GM06990 (cell line): Measurements from ENCODE around the gene CD300LD.

ENCODE experiments used
- DNase-seq: peaks from one replicate; pipeline ENCODE4 v3.0.0-alpha.2; 2011; ENCODE audit not compliant: insufficient read length; ENCODE audit errors: extremely low read depth
- H3K27me3 ChIP-seq: replicated peaks from 2 replicates; pipeline ENCODE4 v1.6.0; 2011; ENCODE audit warnings: low read length; ENCODE audit not compliant: control insufficient read depth, insufficient read depth
- H3K36me3 ChIP-seq: 2 replicates; pipeline ENCODE4 v1.5.1; 2011; ENCODE audit warnings: low read length; ENCODE audit not compliant: control insufficient read depth, insufficient read depth
- H3K4me3 ChIP-seq: replicated peaks from 2 replicates; pipeline ENCODE4 v1.5.1; 2011; ENCODE audit warnings: low read depth, mild to moderate bottlenecking, control low read depth, low read length
- CTCF ChIP-seq: IDR thresholded peaks from 2 replicates; pipeline ENCODE4 v1.5.1; 2011; ENCODE audit warnings: low read length, control low read depth, mild to moderate bottlenecking, inconsistent platforms; ENCODE audit not compliant: insufficient read depth, poor library complexity, severe bottlenecking

Gene CD300LD

GRCh38 chr17:74591503-74591902 is 580 bp downstream of the CD300LD start:
- TF ChIP-seq CTCF = no peak
- DNase-seq = no peak

DNA sequence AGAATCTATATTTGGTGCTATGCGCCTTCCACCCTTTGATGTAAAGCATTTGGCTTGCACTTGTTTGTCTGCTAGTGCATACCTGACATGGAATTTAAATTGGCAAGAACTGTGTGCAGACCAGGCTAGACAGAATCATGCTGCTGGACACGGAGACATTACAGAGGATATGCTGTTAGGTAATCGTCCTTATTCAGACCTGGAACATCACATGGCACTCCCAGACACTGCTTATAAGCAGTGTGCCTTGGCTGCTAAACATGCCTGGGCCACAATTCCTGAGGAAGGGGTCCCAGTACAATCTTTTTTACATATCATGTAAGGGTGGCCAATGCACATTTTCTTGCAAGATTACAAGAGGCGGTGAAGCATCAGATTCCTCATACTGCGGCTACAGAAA is 6.4 kb downstream of the CD300LD start:
- TF ChIP-seq CTCF = no peak
- H3K27me3 ChIP-seq = no peaks in the 10 kb centered on the region; the same call in 1 of the 2 replicates

More at GRCh38 chr17:74591503-74591902, 580 bp downstream of the CD300LD start:
- peaks cover 1% of the 10 kb centered on the region; the same call in 1 of the 2 replicates for H3K27me3 ChIP-seq
- no peaks in the 10 kb centered on the region for H3K36me3 ChIP-seq
- no peak overlapping the region for H3K4me3 ChIP-seq

GRCh38 chr17:74584292-74585060 is 7.6 kb downstream of the CD300LD start:
- no peaks in the 10 kb centered on the region for H3K36me3 ChIP-seq
- TF ChIP-seq CTCF = no peak
- H3K27me3 ChIP-seq = no peaks in the 10 kb centered on the region; the same call in 1 of the 2 replicates
- H3K4me3 ChIP-seq = no peak overlapping the region
- no peak for DNase-seq

More for the DNA sequence above, 6.4 kb downstream of the CD300LD start:
- DNase-seq = no peak
- Histone ChIP-seq H3K36me3 (no peaks in the 10 kb centered on the region), H3K4me3 (no peak overlapping the region)

GRCh38 chr17:74582633-74583032 is 9.4 kb downstream of the CD300LD start:
- no peak overlapping the region for H3K4me3 ChIP-seq
- DNase-seq = no peak
- no peak for TF ChIP-seq CTCF
- H3K27me3 ChIP-seq = no peaks in the 10 kb centered on the region; the same call in 1 of the 2 replicates
- H3K36me3 ChIP-seq = no peaks in the 10 kb centered on the region

- H3K27me3 ChIP-seq = no peaks in the 10 kb centered on the region; the same call in 1 of the 2 replicates
- no peak for DNase-seq
- H3K4me3 ChIP-seq = no peak overlapping the region
- no peak for TF ChIP-seq CTCF
- H3K36me3 ChIP-seq = no peaks in the 10 kb centered on the region
Measured at GRCh38 chr17:74579900-74580299, 12.2 kb downstream of the CD300LD start.
